ENCODE measurements around the gene SORBS1. TPM values are rescaled to one million over a fixed set of nuclear protein-coding genes. Genes with fewer than 3 reads are reported as not detected.

The SORBS1 gene
- total RNA-seq, 6 experiments from 2014 or later = 0.05 to 0.26 (median 0.18) TPM

DNA sequence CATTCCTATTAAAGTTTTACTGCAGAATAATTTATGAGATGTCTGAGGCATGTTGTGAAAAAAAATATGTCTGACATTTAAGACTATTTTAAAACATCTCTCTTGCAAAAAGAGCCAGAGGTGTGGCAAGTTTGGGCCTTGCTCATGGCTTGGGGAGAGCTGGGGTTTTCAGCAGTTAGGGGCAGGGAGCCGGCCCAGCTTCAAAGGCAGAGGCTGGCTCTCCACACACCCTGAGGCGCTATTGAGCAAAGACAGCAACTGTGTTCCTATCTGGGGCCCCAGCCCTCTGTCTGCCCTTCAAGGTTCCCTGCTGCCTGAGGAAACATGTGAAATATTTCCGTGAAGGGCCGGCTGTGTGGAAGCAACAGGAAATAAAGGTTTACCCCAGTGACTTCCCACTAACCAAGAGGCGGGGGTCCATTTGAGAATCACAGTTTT is 94.0 kb downstream of the SORBS1 start:
- no peak for DNase-seq
- no peaks in the 10 kb centered on the region for H3K4me1 Mint-ChIP-seq (ENCODE audit: low read depth)
- H3K27ac Mint-ChIP-seq = no peak overlapping the region
- peaks cover 18% of the 10 kb centered on the region for H3K27me3 Mint-ChIP-seq (ENCODE audit: insufficient read depth)
- no peak overlapping the region for H3K4me3 Mint-ChIP-seq
- H3K36me3 Mint-ChIP-seq (ENCODE audit: low read depth) = no peaks in the 10 kb centered on the region
- H3K9me3 Mint-ChIP-seq = no peaks in the 10 kb centered on the region
- no peak for TF ChIP-seq CTCF (IDR thresholded peaks at IDR 0.05)

DNA sequence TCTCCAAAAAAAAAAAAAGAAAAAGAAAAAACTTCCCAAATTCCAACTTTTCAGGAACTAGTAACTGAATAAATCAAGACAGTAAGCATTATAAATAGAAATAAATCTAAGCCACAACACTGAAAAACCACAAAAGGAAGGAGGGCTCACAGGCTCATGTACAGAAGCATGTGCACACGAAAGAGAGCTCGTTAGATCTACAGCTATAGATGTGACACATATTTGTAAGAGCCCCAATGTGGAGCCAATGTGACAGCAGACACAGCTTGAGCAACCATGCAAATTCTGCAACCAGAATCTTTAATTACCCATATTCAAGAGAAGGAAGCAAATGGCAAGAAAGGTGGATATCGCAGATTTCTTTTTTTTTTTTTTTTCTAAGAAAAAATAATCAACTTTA is 94.7 kb downstream of the SORBS1 start:
- H3K36me3 Mint-ChIP-seq (ENCODE audit: low read depth) = no peaks in the 10 kb centered on the region
- H3K4me1 Mint-ChIP-seq (ENCODE audit: low read depth) = no peaks in the 10 kb centered on the region
- H3K27ac Mint-ChIP-seq = no peak overlapping the region
- H3K9me3 Mint-ChIP-seq = no peaks in the 10 kb centered on the region
- no peak overlapping the region for H3K4me3 Mint-ChIP-seq
- peaks cover 17% of the 10 kb centered on the region for H3K27me3 Mint-ChIP-seq (ENCODE audit: insufficient read depth)
- no peak for DNase-seq
- TF ChIP-seq CTCF (IDR thresholded peaks at IDR 0.05) = no peak

- DNase-seq = no peak
- H3K4me3 Mint-ChIP-seq = no peak overlapping the region
- no peaks in the 10 kb centered on the region for H3K4me1 Mint-ChIP-seq (ENCODE audit: low read depth)
- H3K27me3 Mint-ChIP-seq (ENCODE audit: insufficient read depth) = peaks cover 17% of the 10 kb centered on the region
- no peak for TF ChIP-seq CTCF (IDR thresholded peaks at IDR 0.05)
- no peak overlapping the region for H3K27ac Mint-ChIP-seq
- H3K9me3 Mint-ChIP-seq = no peaks in the 10 kb centered on the region
- H3K36me3 Mint-ChIP-seq (ENCODE audit: low read depth) = no peaks in the 10 kb centered on the region
Measured at GRCh38 chr10:95464280-95464679, 96.9 kb downstream of the SORBS1 start.

DNA sequence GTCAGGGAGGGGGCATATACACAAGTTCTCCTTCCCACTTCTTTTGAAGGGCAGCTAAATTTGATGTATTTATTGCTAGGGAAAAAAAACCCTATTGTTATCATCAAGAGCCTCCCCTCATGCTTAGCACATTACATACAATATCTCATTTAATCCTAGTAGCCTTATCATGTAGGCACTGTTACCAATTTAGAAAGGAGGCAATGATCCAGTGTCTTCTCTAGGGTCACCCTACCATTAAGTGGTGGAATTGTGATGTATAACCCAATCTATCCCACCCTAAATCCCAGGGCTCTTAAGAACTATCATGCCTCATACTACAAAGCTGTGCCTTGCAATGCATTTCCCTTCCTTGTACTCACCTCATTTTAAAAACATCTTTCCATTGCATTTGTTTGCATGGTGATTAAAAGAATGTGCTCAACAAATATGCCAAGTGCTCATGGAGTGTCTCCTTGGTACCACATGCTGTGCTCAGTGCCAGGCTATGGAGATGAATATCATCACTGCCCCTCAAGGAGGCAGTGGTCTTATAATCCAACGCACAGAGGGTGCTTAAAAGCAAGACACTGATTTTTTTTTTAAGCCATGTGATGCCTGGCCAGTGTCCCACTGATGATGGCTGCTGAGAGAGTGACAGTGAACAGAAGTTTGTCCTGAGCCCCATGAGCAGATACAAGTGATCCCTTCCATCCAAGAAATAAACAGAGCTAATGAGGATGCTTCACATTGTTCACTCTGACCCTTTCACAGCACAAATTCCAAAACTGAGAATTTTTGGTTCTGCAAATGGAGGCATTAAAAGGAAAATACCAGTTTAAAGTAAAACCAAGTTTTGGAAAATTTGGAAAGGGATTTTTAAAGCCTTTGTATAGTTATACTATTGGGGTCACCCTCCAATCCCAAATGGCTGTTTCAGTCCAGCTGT is 98.2 kb downstream of the SORBS1 start:
- DNase-seq = no peak
- H3K36me3 Mint-ChIP-seq (ENCODE audit: low read depth) = no peaks in the 10 kb centered on the region
- no peak for TF ChIP-seq CTCF (IDR thresholded peaks at IDR 0.05)
- H3K9me3 Mint-ChIP-seq = no peaks in the 10 kb centered on the region
- no peaks in the 10 kb centered on the region for H3K4me1 Mint-ChIP-seq (ENCODE audit: low read depth)
- H3K4me3 Mint-ChIP-seq = no peak overlapping the region
- H3K27me3 Mint-ChIP-seq (ENCODE audit: insufficient read depth) = peaks cover 14% of the 10 kb centered on the region
- no peak overlapping the region for H3K27ac Mint-ChIP-seq

GRCh38 chr10:95461611-95462010 is 99.6 kb downstream of the SORBS1 start:
- Mint-ChIP-seq H3K4me3 (no peak overlapping the region), H3K27me3 (ENCODE audit: insufficient read depth) (peaks cover 14% of the 10 kb centered on the region), H3K9me3 (no peaks in the 10 kb centered on the region), H3K27ac (no peak overlapping the region), H3K36me3 (ENCODE audit: low read depth) (no peaks in the 10 kb centered on the region), H3K4me1 (ENCODE audit: low read depth) (no peaks in the 10 kb centered on the region)
- no peak for TF ChIP-seq CTCF (IDR thresholded peaks at IDR 0.05)
- DNase-seq = no peak

Measured in HFFc6 (cell line).